Activated effector memory CD4-positive, alpha-beta T cell treated with Interleukin-2 at 50 U/mL for 16 hours (primary cell): ENCODE data around the gene DISC1.

Experiments
- DNase-seq: peaks from one replicate; pipeline ENCODE4 v3.0.0-alpha.2; 2020

DISC1 gene

DNA sequence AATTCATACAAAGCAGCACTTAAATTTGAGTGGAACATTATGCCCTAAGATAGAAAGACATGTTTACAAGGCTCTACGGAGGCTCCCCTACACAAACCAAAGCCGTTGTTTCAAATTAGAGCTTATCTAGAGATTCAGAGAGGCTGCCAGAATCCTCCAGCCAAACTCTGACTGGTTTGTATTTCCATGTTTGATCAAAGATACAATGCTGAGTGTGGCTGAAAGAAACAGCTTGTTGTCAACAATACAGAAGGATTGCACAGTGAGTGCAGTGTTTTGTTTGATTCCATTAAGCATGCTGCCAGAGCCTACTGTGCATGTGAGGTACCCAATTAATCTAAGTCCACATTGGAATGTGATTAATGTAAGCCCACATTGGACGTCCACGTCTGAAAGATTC lies 402.7 kb downstream of the DISC1 start:
- no peak for DNase-seq

DNA sequence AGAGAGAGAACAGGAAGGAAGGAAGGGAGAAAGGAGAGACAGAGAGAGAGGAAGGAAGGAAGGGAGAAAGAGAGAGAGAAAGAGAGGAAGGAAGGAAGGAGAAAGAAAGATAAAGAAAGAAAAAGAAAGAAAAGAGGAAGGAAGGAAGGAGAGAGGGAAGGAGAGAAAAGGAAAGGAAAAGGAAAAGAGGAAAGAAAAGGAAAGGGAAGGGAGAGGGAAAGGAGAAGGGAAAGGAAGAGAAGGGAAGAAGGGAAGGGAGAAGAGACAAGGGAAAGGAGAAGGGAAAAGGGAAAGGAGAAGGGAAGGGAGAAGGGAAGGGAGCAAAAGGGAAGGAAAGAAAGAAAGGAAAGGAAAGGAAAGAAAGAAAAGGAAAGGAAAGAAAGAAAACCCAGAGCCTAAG lies 404.6 kb downstream of the DISC1 start:
- no peak for DNase-seq

- DNase-seq = no peak
Observed at GRCh38 chr1:232033285-232033684, 406.7 kb downstream of the DISC1 start.

DNA sequence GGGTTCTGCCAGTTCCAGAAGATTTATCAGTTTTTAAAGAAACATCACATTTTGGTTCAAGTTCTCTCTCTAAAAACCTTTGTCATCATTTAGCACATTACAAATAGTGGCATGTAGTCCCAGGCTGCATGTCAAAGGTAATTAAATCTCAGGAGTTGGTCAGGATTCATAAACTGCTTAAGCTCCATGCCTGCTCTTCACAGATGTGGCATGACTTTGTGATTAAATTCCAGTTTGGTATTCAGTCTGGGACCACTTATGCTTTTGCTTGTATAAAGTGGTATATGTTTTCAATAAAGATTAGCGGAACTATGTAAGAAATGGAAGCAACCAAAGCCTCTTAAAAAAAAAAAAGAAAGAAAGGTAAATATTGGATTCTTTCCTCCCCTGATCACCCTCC lies 408.0 kb downstream of the DISC1 start:
- DNase-seq = no peak

GRCh38 chr1:232036181-232036933 lies 409.8 kb downstream of the DISC1 start:
- no peak for DNase-seq

- no peak for DNase-seq
Observed at GRCh38 chr1:232037774-232038388, 411.3 kb downstream of the DISC1 start.

DNA sequence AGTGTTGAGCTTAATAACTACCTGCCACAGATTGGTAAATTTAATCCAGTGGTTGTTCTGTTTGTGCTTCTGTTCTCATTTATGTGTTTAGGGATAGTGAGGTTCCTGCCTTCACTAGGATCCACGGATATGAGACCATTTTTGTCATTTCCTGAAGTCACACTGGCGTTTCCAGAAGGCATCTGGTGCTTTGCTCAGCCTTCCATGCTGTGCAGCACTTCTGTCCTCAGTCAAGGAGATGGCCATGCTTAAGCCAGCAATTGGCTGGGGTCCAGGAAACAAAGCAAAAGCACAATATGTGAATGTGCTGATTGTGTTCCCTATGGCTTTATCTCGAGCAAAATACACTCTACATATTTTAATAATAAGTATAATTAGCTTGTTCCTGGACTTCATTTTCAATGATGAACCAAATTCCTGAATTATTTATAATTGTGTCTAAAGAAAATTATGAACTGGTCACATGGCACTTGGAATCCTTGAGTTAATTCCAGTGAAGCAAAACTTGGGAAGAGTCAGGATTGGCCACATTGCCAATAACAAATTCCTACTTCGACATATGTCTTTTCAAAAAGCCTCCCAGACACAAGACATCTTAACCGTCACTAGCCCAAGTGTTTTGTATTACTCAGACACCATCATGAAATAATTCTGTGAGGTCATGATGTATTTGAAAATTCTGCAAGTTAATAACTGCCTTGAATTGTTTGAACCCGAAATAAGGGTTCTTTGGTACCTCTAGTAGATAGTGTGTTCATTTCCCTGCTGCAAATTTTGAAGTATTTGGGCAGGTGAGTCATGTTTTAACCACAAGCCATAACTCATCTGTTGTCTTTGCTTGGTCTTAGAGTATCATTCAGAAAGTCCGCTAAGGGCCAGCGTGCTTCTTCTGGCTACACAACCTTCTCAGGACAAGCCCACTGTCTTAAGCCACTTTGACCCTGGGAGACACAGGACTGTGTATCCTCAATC lies 412.4 kb downstream of the DISC1 start:
- no peak for DNase-seq

DNA sequence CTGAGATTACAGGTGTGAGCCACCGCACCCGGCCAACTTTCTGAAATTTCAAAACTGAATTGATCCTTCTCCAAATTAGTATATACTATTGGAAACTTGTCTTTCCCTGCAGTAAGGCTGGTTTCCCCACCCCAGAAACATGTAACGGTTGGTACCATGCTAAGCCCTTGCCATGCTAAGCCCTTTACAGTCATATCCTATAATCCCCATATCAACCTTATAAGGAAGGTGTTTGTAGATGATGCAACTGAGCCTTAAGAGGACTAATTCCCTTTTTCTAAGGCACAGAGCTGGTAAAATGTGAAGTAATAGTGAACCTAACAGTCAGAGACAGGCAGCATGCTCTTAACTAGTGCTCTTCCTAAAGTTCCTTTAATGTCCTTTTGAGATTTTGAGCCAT lies 413.7 kb downstream of the DISC1 start:
- no peak for DNase-seq

DNA sequence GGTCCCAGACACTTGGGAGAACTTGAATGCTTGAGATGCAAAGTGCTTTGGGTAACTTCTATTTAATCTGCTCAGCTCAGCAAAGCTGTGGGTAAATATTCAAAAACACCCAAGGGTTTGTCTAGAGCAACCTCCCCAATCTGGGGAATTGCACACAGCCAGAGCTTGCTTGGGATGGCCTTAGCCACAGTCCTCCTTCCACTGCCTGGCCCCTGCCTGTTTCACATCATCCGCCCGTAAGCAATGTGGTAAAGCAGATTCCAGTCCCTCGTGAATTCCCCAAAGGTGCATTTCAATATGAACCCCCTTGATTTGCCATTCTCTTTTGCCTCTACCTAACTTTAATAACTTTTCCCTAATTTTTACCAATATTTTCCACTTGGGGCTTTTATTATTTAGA lies 418.1 kb downstream of the DISC1 start:
- no peak for DNase-seq

DNA sequence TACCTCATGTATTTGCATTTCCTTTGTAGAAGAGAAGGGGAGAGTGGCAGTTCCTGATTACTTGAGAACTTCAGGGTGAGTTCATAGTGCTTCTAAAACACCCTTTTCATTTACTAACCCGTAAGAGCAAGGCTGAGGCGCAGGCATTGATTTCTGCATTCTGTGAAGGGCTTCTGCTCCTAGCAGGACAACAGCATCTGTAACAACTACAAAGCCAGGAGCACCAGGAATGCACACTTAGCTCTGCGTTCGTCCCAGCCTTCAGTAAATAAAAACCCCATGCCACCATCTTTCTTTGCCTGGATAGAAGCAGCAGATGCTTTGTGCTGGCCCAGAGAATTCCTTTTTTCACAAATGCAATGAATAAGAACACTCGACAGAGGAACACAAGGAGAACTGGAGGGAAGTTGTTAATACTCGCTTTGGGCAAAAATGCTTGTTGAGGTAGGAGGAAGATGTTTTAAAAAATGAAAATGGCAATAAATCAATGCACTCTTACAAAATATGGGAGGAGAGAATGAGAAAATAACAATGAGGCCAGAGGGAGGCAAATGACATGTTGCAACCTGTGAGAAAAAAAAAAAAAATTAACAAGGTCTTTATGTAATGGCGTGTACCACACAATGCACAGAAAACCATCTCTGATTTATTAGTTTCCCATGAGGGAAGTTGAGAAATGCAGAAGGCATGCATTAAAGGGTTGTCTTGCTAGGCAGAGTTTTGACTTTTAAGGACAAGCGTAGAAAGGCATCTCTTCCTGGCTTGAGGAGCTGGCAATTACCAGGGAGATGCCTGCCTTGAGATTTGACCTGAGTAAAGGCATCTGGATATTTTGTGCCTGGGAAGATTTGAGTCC lies 418.8 kb downstream of the DISC1 start:
- no peak for DNase-seq

GRCh38 chr1:232046451-232047306 lies 420.1 kb downstream of the DISC1 start:
- no peak for DNase-seq

DNA sequence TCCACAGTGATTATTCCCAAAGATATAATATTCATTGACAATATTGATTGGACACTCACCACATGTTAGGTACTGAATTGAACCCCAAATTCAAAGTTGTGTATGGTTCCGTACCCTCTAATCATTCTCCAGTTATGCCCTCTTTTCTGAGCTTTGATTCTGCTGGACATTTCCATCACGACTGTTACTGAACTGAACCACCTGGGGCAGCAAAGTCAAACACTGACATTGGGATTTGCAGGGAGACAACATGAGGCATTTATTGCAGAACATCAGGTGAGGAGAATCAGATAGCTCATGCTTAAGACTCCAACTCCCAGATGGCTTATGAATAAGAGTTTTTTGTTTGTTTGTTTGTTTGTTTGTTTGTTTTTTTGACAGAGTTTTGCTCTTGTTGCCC lies 420.9 kb downstream of the DISC1 start:
- no peak for DNase-seq

- DNase-seq = no peak
Observed at GRCh38 chr1:232048481-232048880, 421.9 kb downstream of the DISC1 start.

DNA sequence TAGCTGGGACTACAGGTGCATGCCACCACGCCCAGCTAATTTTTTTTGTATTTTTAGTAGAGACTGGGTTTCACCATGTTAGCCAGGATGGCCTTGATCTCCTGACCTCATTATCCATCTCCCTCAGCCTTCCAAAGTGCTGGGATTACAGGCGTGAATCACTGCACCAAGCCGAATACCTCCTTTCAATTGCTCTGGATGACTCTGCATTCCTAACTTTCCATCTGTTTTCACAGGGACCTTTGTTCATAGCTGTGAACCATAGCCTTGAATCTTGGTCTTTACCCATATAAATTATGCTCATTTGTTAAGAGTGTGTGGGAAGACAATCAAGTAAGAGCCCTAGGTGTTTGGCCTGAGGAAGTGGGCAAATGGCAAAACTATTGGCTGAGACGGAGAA lies 422.7 kb downstream of the DISC1 start:
- DNase-seq = no peak

GRCh38 chr1:232057217-232057895 lies 430.8 kb downstream of the DISC1 start:
- DNase-seq = no peak

DNA sequence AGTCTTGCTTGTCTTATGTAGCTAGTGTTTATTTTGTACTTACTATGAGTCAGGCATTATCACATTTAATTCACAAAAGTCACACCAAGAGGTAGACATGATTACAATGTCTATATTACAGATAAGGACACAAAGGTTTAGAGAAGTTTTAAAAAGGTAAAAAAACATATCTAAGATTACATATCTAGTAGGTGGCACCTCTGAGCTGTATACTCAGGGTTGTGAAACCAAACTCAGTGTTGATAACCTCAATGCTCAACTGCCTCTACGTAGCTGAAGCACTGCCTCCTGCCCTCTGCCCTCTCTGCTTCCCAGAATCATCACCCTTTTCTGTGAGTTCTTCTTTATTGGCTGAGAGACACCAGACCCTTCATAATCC lies 431.3 kb downstream of the DISC1 start:
- no peak for DNase-seq

DNA sequence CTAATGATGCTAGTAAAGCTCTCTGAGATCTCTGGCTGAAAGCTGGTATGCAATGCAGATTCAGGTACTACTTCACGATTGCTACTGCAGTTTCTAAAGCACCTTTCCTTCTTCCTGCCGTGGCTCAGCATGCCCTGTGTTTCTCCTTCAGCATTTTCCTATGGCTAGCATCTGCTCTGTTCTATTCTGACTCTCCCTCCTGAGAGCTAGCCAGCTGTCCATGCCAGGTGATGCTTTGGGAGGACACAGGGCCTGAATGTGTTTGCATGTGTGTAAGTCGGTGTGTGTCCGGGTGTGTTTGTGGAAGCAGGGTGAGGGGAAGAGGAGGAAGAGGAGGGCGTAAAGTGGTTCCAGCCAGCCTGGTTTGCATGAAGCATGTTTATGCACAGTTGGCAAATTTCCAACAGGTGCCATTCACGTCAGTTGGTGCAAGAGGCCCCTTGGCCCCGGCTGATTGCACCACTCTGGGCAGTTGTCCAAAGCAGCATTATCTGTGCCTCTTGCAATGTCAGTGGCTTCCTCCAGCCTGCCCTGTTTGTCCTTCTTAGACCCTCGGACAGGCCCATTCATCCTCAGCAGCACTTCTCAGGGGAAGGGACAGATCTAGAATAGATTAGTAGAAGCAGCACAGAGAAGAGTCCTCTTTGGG lies 433.3 kb downstream of the DISC1 start:
- DNase-seq = no peak

DNA sequence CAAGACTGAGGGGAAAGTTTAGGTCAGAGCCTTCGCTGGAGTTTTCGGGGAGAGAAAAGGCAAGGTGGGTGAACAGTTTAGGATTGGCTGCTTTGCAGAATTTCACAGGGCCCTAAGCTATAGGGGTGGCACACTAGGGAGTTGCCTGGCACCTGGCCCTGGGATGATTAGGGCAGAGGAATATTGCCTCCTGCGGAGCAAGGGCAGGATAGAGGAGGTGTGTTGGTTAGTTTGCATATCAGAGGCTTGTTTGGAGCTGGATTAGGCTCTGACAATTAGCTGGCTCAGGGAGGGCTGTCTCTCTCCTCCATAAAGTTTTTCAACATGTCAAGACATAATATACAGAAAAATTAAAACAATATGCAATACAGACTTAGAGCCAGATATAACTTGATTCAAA lies 436.4 kb downstream of the DISC1 start:
- no peak for DNase-seq

- no peak for DNase-seq
Observed at GRCh38 chr1:232066521-232066920, 439.9 kb downstream of the DISC1 start.

GRCh38 chr1:232074265-232074664 lies 447.7 kb downstream of the DISC1 start:
- no peak for DNase-seq

GRCh38 chr1:232077809-232078208 lies 451.2 kb downstream of the DISC1 start:
- no peak for DNase-seq
